ENCODE data around the gene ARHGDIA.

The ARHGDIA gene

DNA sequence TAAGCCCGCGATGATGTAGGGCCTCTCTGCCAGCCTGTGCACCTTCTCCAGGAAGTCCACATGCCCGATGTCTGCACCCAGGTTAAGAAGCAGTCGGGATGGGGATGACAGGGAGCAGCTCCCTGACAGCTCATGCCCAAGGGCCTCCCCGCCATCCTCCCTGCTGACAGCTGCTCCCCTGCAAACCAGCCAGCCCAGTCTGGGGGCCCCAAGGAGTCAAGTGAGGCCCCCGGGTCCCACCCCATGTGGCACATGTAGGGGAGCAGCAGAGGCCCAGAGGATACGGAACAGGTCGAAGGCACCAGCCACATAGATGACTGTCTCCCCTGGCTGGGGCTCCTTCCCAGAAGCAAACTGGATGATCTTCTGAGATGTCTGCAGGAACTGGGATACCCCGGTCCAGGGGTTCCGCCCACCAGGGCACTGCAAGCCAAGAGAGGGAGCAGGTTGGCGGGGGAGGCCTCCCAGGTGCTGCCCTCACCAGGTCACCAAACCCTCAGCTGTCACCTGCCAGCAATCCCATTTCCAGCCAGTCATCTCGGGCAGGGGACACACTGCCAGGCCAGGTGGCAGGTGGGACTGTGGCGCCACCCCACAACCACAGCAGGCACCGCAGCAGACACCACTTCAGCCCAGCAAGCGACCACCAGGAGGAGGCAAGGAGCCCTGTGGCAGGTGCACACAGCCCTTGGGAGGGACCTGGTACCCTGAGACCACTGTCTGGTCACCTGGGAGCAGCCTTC is 35.5 kb upstream of the ARHGDIA start:
- peaks cover 7% of the 10 kb centered on the region for H3K4me1 ChIP-seq (ENCODE audit: low read length)
- no peaks in the 10 kb centered on the region for H3K36me3 ChIP-seq (replicated peaks; ENCODE audit: insufficient read depth, low read length)
- no peaks in the 10 kb centered on the region for H3K9me3 ChIP-seq (replicated peaks; ENCODE audit: insufficient read depth, low read length)
- no peak for DNase-seq
- no peaks in the 10 kb centered on the region; the same call in 1 of the 2 replicates for H3K27me3 ChIP-seq (replicated peaks; ENCODE audit: insufficient read depth, low read length)
- H4K20me1 ChIP-seq (ENCODE audit: insufficient read depth, low read length): no peaks in the 10 kb centered on the region
- H3K4me3 ChIP-seq (ENCODE audit: low read length): no peak overlapping the region
- peaks cover 18% of the 10 kb centered on the region for H3K79me2 ChIP-seq (ENCODE audit: low read length)
- no peaks in the 10 kb centered on the region for H3K9me2 ChIP-seq (replicated peaks; ENCODE audit: insufficient read depth, low read length)
- H2AFZ ChIP-seq (ENCODE audit: low read length): no peak overlapping the region
- H3K27ac ChIP-seq (ENCODE audit: low read length): no peak overlapping the region
- no peak overlapping the region for H3K4me2 ChIP-seq (ENCODE audit: low read depth, low read length)
- H3F3A ChIP-seq (ENCODE audit: insufficient read depth, low read length): no peaks in the 10 kb centered on the region; the same call in 1 of the 2 replicates
- TF ChIP-seq, protein P1, sequence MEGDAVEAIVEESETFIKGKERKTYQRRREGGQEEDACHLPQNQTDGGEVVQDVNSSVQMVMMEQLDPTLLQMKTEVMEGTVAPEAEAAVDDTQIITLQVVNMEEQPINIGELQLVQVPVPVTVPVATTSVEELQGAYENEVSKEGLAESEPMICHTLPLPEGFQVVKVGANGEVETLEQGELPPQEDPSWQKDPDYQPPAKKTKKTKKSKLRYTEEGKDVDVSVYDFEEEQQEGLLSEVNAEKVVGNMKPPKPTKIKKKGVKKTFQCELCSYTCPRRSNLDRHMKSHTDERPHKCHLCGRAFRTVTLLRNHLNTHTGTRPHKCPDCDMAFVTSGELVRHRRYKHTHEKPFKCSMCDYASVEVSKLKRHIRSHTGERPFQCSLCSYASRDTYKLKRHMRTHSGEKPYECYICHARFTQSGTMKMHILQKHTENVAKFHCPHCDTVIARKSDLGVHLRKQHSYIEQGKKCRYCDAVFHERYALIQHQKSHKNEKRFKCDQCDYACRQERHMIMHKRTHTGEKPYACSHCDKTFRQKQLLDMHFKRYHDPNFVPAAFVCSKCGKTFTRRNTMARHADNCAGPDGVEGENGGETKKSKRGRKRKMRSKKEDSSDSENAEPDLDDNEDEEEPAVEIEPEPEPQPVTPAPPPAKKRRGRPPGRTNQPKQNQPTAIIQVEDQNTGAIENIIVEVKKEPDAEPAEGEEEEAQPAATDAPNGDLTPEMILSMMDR (IDR thresholded peaks at IDR 0.05; ENCODE audit: low read length): peak; percentile 15; the same call in 1 of the 2 replicates
- no peak for TF ChIP-seq EZH2phosphoT487 (IDR thresholded peaks at IDR 0.05; ENCODE audit: low read length)
- H3K9ac ChIP-seq (ENCODE audit: low read length): no peak overlapping the region

- Histone ChIP-seq H2AFZ (ENCODE audit: low read length) (no peak overlapping the region), H3K79me2 (ENCODE audit: low read length) (peaks cover 18% of the 10 kb centered on the region), H3K4me3 (ENCODE audit: low read length) (no peak overlapping the region), H3K9me3 (replicated peaks; ENCODE audit: insufficient read depth, low read length) (no peaks in the 10 kb centered on the region), H3K4me2 (ENCODE audit: low read depth, low read length) (no peak overlapping the region), H3K27me3 (replicated peaks; ENCODE audit: insufficient read depth, low read length) (no peaks in the 10 kb centered on the region; the same call in 1 of the 2 replicates), H3K9ac (ENCODE audit: low read length) (no peak overlapping the region), H3K4me1 (ENCODE audit: low read length) (peaks cover 7% of the 10 kb centered on the region), H3K27ac (ENCODE audit: low read length) (no peak overlapping the region), H3K9me2 (replicated peaks; ENCODE audit: insufficient read depth, low read length) (no peaks in the 10 kb centered on the region), H3F3A (ENCODE audit: insufficient read depth, low read length) (no peaks in the 10 kb centered on the region; the same call in 1 of the 2 replicates), H3K36me3 (replicated peaks; ENCODE audit: insufficient read depth, low read length) (no peaks in the 10 kb centered on the region), H4K20me1 (ENCODE audit: insufficient read depth, low read length) (no peaks in the 10 kb centered on the region)
- DNase-seq: no peak
- TF ChIP-seq, protein P1 (IDR thresholded peaks at IDR 0.05; ENCODE audit: low read length): no peak
- TF ChIP-seq EZH2 (optimal IDR thresholded peaks at IDR 0.05; ENCODE audit: low read depth, low read length) (no peak), EZH2phosphoT487 (IDR thresholded peaks at IDR 0.05; ENCODE audit: low read length) (no peak)
These were observed 34.9 kb upstream of the ARHGDIA start for GRCh38 chr17:81905993-81906392.

GRCh38 chr17:81905424-81905875 is 34.3 kb upstream of the ARHGDIA start:
- H3K4me1 ChIP-seq (ENCODE audit: low read length): peaks cover 7% of the 10 kb centered on the region
- H4K20me1 ChIP-seq (ENCODE audit: insufficient read depth, low read length): no peaks in the 10 kb centered on the region
- H3K9me3 ChIP-seq (replicated peaks; ENCODE audit: insufficient read depth, low read length): no peaks in the 10 kb centered on the region
- no peak overlapping the region for H3K9ac ChIP-seq (ENCODE audit: low read length)
- no peak overlapping the region for H3K27ac ChIP-seq (ENCODE audit: low read length)
- no peak overlapping the region for H2AFZ ChIP-seq (ENCODE audit: low read length)
- no peak overlapping the region for H3K4me3 ChIP-seq (ENCODE audit: low read length)
- peaks cover 14% of the 10 kb centered on the region for H3K79me2 ChIP-seq (ENCODE audit: low read length)
- TF ChIP-seq, protein P1 (IDR thresholded peaks at IDR 0.05; ENCODE audit: low read length): no peak
- no peak for TF ChIP-seq EZH2 (optimal IDR thresholded peaks at IDR 0.05; ENCODE audit: low read depth, low read length)
- no peaks in the 10 kb centered on the region for H3K36me3 ChIP-seq (replicated peaks; ENCODE audit: insufficient read depth, low read length)
- no peak for DNase-seq
- no peaks in the 10 kb centered on the region; the same call in 1 of the 2 replicates for H3K27me3 ChIP-seq (replicated peaks; ENCODE audit: insufficient read depth, low read length)
- no peak overlapping the region for H3K4me2 ChIP-seq (ENCODE audit: low read depth, low read length)
- H3F3A ChIP-seq (ENCODE audit: insufficient read depth, low read length): no peaks in the 10 kb centered on the region; the same call in 1 of the 2 replicates
- H3K9me2 ChIP-seq (replicated peaks; ENCODE audit: insufficient read depth, low read length): no peaks in the 10 kb centered on the region

All from MM.1S (cell line).